GM12878 (cell line): ENCODE data around the gene ADRA2B. TPM values are rescaled to one million over a fixed set of nuclear protein-coding genes. Genes with fewer than 3 reads are reported as not detected.
A peak's percentile ranks its signal among the peaks of the same experiment; 100 is the strongest.

ENCODE experiments used
- BACH1 ChIP-seq: fragments of 450-650 bp; IDR thresholded peaks from 2 replicates; pipeline ENCODE4 v1.6.1; 2017; ENCODE audit warnings: mild to moderate bottlenecking, borderline replicate concordance
- BCL3 ChIP-seq: IDR thresholded peaks from 2 replicates; pipeline ENCODE4 v1.6.1; 2011; ENCODE audit warnings: borderline replicate concordance, low read depth, mild to moderate bottlenecking, moderate library complexity, low read length; ENCODE audit not compliant: insufficient read depth, poor library complexity, severe bottlenecking
- E2F4 ChIP-seq: IDR thresholded peaks from 2 replicates; pipeline ENCODE4 v1.6.1; 2012; ENCODE audit warnings: low read depth, low read length, improper control_type of control experiment
- E4F1 ChIP-seq: fragments of 450-650 bp; IDR thresholded peaks from 2 replicates; pipeline ENCODE4 v1.6.1; 2018; ENCODE audit warnings: borderline replicate concordance, mild to moderate bottlenecking; ENCODE audit not compliant: partially characterized antibody
- FOXK2 ChIP-seq: fragments of 450-650 bp; IDR thresholded peaks from 2 replicates; pipeline ENCODE4 v1.6.1; 2017; ENCODE audit warnings: mild to moderate bottlenecking, moderate library complexity
- HCFC1 ChIP-seq: fragments of 150-350 bp; IDR thresholded peaks from 2 replicates; pipeline ENCODE4 v1.6.1; 2014; ENCODE audit warnings: low read length
- KAT2A ChIP-seq: conservative IDR thresholded peaks from 2 replicates; pipeline ENCODE4 v1.6.1; 2011; ENCODE audit warnings: low read depth, low read length; ENCODE audit not compliant: control insufficient read depth
- LARP7 ChIP-seq: fragments of 450-650 bp; IDR thresholded peaks from 2 replicates; pipeline ENCODE4 v1.6.1; 2017; ENCODE audit warnings: mild to moderate bottlenecking
- NFYB ChIP-seq: IDR thresholded peaks from 2 replicates; pipeline ENCODE4 v1.6.1; 2011; ENCODE audit warnings: low read depth, mild to moderate bottlenecking, low read length, improper control_type of control experiment, moderate library complexity; ENCODE audit not compliant: insufficient read depth
- PAX5 ChIP-seq: IDR thresholded peaks from 2 replicates; pipeline ENCODE4 v1.6.1; 2011; ENCODE audit warnings: low read depth, low read length, borderline replicate concordance
- PML ChIP-seq: IDR thresholded peaks from 2 replicates; pipeline ENCODE4 v1.6.1; 2012; ENCODE audit warnings: low read length, inconsistent platforms
- POLR2AphosphoS5 ChIP-seq: IDR thresholded peaks from 2 replicates; pipeline ENCODE4 v1.6.1; 2011; ENCODE audit warnings: mild to moderate bottlenecking, low read length, inconsistent platforms
- POU2F2 ChIP-seq: IDR thresholded peaks from 3 replicates; pipeline ENCODE4 v1.6.1; 2011; ENCODE audit warnings: low read depth, mild to moderate bottlenecking, low read length, borderline replicate concordance
- RAD21 ChIP-seq: IDR thresholded peaks from 2 replicates; pipeline ENCODE4 v1.6.1; 2011; ENCODE audit warnings: mild to moderate bottlenecking, low read depth, low read length, moderate library complexity; ENCODE audit not compliant: insufficient read depth
- RAD51 ChIP-seq: fragments of 450-650 bp; IDR thresholded peaks from 2 replicates; pipeline ENCODE4 v1.6.1; 2016; ENCODE audit warnings: moderate library complexity, mild to moderate bottlenecking, inconsistent platforms
- RELB ChIP-seq: fragments of 450-650 bp; IDR thresholded peaks from 2 replicates; pipeline ENCODE4 v1.6.1; 2017; ENCODE audit warnings: low read depth, mild to moderate bottlenecking, moderate library complexity
- SIN3A ChIP-seq: IDR thresholded peaks from 2 replicates; pipeline ENCODE4 v1.6.1; 2012; ENCODE audit warnings: low read depth, low read length, improper control_type of control experiment
- SRF ChIP-seq, 2 experiments: IDR thresholded peaks; 2 replicates each; pipeline ENCODE4 v1.6.1; 2011; ENCODE audit warnings: low read depth in 2 of 2, low read length in 2 of 2, mild to moderate bottlenecking in 1 of 2, moderate library complexity in 1 of 2
- TARDBP ChIP-seq: IDR thresholded peaks from 2 replicates; pipeline ENCODE4 v1.6.1; 2016; ENCODE audit warnings: borderline replicate concordance
- TBL1XR1 ChIP-seq: IDR thresholded peaks from 2 replicates; pipeline ENCODE4 v1.6.1; 2012; ENCODE audit warnings: low read depth, low read length, improper control_type of control experiment
- TCF3 ChIP-seq: IDR thresholded peaks from 2 replicates; pipeline ENCODE4 v1.6.1; 2012; ENCODE audit warnings: low read depth, mild to moderate bottlenecking, low read length, borderline replicate concordance; ENCODE audit not compliant: insufficient read depth
- WRNIP1 ChIP-seq: IDR thresholded peaks from 2 replicates; pipeline ENCODE4 v1.6.1; 2011; ENCODE audit warnings: low read depth, low read length, improper control_type of control experiment, borderline replicate concordance
- polyA plus RNA-seq, 11 experiments: library from polyadenylated mRNA; depleted of rRNA in 4 of 11; unstranded in 6 of 11; stranded (reverse) in 5 of 11; fragments of >200 nt; fragmentation: Nextera tagmentation in 4 of 11; fragmentation: Illumina TruSeq in 1 of 11; extraction: Ambion mirVana in 4 of 11; extraction: Trizol in 1 of 11; gene quantifications; 1 replicate in 1 of 11; 2 replicates in 10 of 11; pipeline versions ENCODE4 v1.2.1 to v1.2.3, GENCODE V29; 2011 to 2016; ENCODE audit warnings: inconsistent platforms in 2 of 11, missing spikeins in 2 of 11, low read depth in 1 of 11
- total RNA-seq, 4 experiments: library from RNA; depleted of rRNA in 3 of 4; stranded (reverse); fragments of >200 nt in 3 of 4; fragmentation: Illumina TruSeq in 1 of 4; extraction: Trizol in 1 of 4; gene quantifications; 2 replicates each; pipeline versions ENCODE4 v1.2.1 to v1.2.3, GENCODE V29; 2013 to 2021

Gene ADRA2B
- total and polyA plus RNA-seq, 10 of the 15 experiments (the other 5 are each of a cell fraction or from before 2014, with no cell fraction given), result 0.01 to 0.10 (median 0.04) TPM; not detected in 6

GRCh38 chr2:96148410-96149217 lies 32.2 kb upstream of the ADRA2B start (continued):
- peak; percentile 69 for TF ChIP-seq RAD51
- no peak for TF ChIP-seq KAT2A
- no peak for TF ChIP-seq TCF3
- TF ChIP-seq TBL1XR1, result peak; percentile 53; the same call in 1 of the 2 replicates
- no peak for TF ChIP-seq SRF (IDR thresholded peaks at IDR 0.05; ENCODE audit: low read depth in 2 of 2, low read length in 2 of 2)
- TF ChIP-seq PML, result no peak
- no peak for TF ChIP-seq HCFC1
- no peak for TF ChIP-seq FOXK2
- no peak for TF ChIP-seq WRNIP1
- TF ChIP-seq BCL3, result peak; percentile 66
- TF ChIP-seq RAD21, result no peak
- TF ChIP-seq LARP7, result peak; percentile 48; the same call in 1 of the 2 replicates
- no peak for TF ChIP-seq TARDBP
- TF ChIP-seq POU2F2, result no peak
- no peak for TF ChIP-seq PAX5
- peak; percentile 53; the same call in 1 of the 2 replicates for TF ChIP-seq BACH1
- TF ChIP-seq SIN3A, result no peak
- no peak for TF ChIP-seq E2F4
- TF ChIP-seq RELB, result peak; percentile 60; the same call in 1 of the 2 replicates
- no peak for TF ChIP-seq E4F1
- 0 out of 2 replicates have a peak, but pooled peaks have one; percentile 31 for TF ChIP-seq POLR2AphosphoS5
- no peak for TF ChIP-seq NFYB
